ENCODE results near the gene TNIK.

- TF ChIP-seq CTCF (IDR thresholded peaks at IDR 0.05; ENCODE audit: poor library complexity) = no peak
- TF ChIP-seq EZH2phosphoT487 (IDR thresholded peaks at IDR 0.05; ENCODE audit: low read depth, severe bottlenecking, unreplicated experiment) = no peak
- TF ChIP-seq EZH2 (IDR thresholded peaks at IDR 0.05; ENCODE audit: borderline replicate concordance) = no peak
Observed at GRCh38 chr3:171374661-171375285, 85.4 kb downstream of the TNIK start.

Measured in hepatocyte (in vitro differentiated cells).